ENCODE data around the gene NEFH.

DNA sequence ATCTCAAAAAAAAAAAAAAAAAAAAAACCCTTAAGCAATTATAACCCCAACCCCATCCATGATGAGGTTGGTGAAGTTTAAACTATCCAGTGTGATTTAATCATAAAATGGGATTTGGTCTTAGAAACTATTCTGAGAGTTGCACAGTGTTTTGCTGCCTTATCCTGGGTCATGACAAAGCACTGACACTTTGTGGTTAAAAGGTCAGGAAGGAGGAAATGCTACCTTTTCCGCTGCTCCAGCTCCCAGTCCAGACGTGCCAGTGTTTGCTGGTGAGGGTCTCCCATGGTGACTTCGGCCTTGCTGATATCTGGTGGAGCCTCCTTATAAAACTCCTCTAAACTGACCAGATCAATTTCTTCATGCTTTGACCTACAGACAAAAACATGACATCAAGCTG lies 59.1 kb downstream of the NEFH start:
- no peak for TF ChIP-seq POLR2A (IDR thresholded peaks at IDR 0.05)
- TF ChIP-seq CTCF (IDR thresholded peaks at IDR 0.05): no peak
